ENCODE data around the gene CHRNA4. TPM values are rescaled to one million over a fixed set of nuclear protein-coding genes. Genes with fewer than 3 reads are reported as not detected.

CHRNA4 gene
- total RNA-seq, 3 donors from 2014 or later = not detected

DNA sequence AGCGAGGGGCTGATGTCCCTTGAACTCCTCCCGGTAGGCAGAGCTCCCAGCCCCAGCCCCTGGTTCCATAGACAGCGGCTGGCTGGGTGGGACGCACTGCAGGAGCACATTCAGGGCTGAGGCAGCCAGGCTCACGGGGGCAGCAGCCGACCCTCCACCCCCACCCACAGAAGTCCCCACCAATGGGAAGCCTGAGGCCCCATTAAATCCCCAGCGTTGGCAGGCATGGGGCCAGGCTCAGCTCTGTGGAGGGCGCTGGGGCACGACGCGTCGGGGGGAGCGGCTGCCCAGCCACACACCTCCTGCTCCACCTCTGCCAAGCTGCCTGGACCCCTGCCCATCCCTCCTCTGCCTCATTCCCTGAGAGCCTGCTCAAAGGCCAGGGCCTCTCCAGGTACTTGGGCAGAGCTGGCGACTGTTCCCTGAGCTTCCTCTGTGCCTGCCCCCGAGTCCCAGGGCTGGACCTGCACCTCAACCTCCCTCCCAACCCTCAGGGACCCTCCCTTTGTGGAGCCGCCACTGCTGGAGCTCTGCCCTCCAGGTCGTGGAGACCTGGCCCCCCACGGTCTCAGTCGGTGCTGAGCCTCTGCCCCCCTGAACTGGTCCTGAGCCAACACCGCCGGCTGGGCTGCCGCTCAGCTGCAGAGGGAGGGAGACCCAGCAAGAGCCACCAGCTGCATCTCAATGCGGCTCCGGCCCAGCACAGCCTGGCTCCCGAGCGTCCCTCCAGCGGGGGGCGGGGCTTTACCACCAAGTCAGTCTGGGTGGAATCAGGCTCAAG is 9.1 kb downstream of the CHRNA4 start:
- Histone ChIP-seq H3K4me3 (no peak overlapping the region), H3K4me1 (ENCODE audit: low read depth) (no peaks in the 10 kb centered on the region), H3K36me3 (ENCODE audit: low read depth) (no peaks in the 10 kb centered on the region), H3K9me3 (no peaks in the 10 kb centered on the region)
- no peak for ATAC-seq
- TF ChIP-seq, protein P1, sequence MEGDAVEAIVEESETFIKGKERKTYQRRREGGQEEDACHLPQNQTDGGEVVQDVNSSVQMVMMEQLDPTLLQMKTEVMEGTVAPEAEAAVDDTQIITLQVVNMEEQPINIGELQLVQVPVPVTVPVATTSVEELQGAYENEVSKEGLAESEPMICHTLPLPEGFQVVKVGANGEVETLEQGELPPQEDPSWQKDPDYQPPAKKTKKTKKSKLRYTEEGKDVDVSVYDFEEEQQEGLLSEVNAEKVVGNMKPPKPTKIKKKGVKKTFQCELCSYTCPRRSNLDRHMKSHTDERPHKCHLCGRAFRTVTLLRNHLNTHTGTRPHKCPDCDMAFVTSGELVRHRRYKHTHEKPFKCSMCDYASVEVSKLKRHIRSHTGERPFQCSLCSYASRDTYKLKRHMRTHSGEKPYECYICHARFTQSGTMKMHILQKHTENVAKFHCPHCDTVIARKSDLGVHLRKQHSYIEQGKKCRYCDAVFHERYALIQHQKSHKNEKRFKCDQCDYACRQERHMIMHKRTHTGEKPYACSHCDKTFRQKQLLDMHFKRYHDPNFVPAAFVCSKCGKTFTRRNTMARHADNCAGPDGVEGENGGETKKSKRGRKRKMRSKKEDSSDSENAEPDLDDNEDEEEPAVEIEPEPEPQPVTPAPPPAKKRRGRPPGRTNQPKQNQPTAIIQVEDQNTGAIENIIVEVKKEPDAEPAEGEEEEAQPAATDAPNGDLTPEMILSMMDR (IDR thresholded peaks at IDR 0.05) = no peak
- DNase-seq = no peak
- intact Hi-C loops (cut with DNase I, micrococcal nuclease) = no loop called here

DNA sequence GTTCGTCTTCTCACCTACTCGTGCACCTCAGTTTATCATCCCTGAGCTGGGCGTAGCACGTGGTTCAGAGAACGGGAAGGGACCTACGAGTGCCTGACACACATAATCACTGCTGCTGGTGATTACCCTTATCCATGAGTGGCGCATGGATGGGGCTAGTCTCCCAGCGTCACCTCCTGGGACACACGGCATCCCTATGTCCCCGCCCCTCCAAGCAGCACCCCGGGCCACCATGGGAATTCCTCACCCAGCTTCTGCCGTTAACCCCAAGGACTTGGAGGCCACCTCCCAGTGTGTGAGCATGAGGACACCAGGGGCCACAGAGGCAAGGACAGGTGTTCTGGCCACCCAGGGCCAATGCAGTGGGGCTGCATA is 9.8 kb downstream of the CHRNA4 start:
- ATAC-seq (no peak), DNase-seq (no peak)
- H3K9me3 ChIP-seq = no peaks in the 10 kb centered on the region
- H3K4me3 ChIP-seq = no peak overlapping the region
- H3K4me1 ChIP-seq (ENCODE audit: low read depth) = no peaks in the 10 kb centered on the region
- intact Hi-C loops (cut with DNase I, micrococcal nuclease) = no loop called here
- H3K36me3 ChIP-seq (ENCODE audit: low read depth) = no peaks in the 10 kb centered on the region
- TF ChIP-seq, protein P1 (IDR thresholded peaks at IDR 0.05) = no peak

DNA sequence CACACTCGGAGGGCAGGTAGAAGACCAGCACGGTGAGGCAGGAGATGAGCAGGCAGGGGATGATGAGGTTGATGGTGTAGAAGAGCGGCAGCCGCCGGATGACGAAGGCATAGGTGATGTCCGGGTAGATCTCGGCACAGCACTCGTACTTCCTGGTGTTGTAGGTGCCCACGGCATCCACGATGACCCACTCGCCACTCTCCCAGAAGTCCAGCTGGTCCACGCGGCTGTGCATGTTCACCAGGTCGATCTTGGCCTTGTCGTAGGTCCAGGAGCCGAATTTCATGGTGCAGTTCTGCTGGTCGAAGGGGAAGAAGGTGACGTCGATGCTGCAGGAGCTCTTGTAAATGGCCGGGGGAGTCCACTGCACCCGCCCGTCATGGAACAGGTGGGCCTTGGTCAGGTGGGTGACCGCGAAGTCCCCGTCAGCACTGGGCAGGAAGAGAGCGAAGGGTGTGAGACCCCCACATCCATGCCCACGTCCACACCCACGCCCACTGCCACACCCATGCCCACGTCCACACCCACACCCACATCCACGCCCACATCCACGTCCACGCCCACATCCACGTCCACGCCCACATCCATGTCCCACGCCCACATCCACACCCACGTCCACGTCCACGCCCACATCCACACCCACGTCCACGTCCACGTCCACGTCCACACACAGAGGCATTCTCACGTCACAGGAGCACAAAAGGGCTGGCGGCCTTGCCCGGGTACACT is 10.4 kb downstream of the CHRNA4 start:
- TF ChIP-seq, protein P1 (IDR thresholded peaks at IDR 0.05) = no peak
- no peak overlapping the region for H3K4me3 ChIP-seq
- no peaks in the 10 kb centered on the region for H3K4me1 ChIP-seq (ENCODE audit: low read depth)
- intact Hi-C loops (cut with DNase I, micrococcal nuclease) = no loop called here
- DNase-seq (no peak), ATAC-seq (no peak)
- no peaks in the 10 kb centered on the region for H3K9me3 ChIP-seq
- no peaks in the 10 kb centered on the region for H3K36me3 ChIP-seq (ENCODE audit: low read depth)

DNA sequence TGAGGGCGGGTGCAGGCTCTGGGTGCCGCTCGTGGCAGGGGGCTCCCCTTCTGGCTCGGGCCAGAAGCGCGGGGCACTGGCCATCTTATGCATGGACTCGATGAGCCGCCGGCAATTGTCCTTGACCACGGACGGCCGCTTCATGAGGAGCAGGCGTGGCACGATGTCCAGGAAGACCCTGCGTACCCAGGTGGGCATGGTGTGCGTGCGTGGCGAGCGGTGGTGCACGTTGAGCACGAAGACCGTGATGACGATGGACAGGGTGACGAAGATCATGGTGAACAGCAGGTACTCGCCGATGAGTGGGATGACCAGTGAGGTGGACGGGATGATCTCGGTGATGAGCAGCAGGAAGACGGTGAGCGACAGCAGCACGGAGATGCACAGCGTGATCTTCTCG is 11.0 kb downstream of the CHRNA4 start:
- DNase-seq = no peak
- Histone ChIP-seq H3K36me3 (ENCODE audit: low read depth) (no peaks in the 10 kb centered on the region), H3K4me3 (no peak overlapping the region), H3K9me3 (no peaks in the 10 kb centered on the region), H3K4me1 (ENCODE audit: low read depth) (no peaks in the 10 kb centered on the region)
- TF ChIP-seq, protein P1 (IDR thresholded peaks at IDR 0.05) = no peak
- intact Hi-C loops (cut with DNase I, micrococcal nuclease) = no loop called here
- ATAC-seq = no peak

DNA sequence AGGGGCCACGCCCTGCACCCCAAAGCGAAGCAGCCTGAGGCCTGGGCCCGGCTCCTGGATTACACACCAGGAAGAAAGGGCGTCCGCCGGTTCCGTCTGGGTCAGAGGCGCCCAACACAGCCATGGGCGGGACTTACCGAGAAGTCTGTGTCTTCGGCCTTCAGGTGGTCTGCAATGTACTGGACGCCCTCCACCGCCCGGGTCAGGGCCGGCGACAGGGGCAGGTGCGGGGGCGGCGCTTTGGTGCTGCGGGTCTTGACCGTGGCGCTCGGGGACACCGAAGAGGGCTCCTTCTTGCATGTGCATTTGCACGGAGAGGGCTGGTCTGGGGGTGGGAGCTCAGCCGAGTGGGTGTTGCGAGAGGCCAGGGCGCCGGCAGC is 11.6 kb downstream of the CHRNA4 start:
- Histone ChIP-seq H3K9me3 (no peaks in the 10 kb centered on the region), H3K4me3 (no peak overlapping the region), H3K4me1 (ENCODE audit: low read depth) (no peaks in the 10 kb centered on the region), H3K36me3 (ENCODE audit: low read depth) (no peaks in the 10 kb centered on the region)
- TF ChIP-seq, protein P1 (IDR thresholded peaks at IDR 0.05) = no peak
- DNase-seq (no peak), ATAC-seq (no peak)
- intact Hi-C loops (cut with DNase I, micrococcal nuclease) = no loop called here

All from mucosa of descending colon (tissue), 3 donors.